NCI-H82 treated with DMSO at 0.1 percent for 48 hours (cell line): Measurements from ENCODE around the gene GABRB2.
"Not testable (repeated sequence)": the region's sequence is repeated elsewhere in the genome, so short reads cannot be mapped to it uniquely, and the experiment has no call there.

Experiments used
- DNase-seq: peaks from one replicate; lab custom pipeline; 2025; ENCODE audit not compliant: unreplicated experiment; lab: John Stamatoyannopoulos, UW

GABRB2 gene

GRCh38 chr5:161252955-161253354 lies 293.6 kb downstream of the GABRB2 start:
- DNase-seq = not testable (repeated sequence)

GRCh38 chr5:161246749-161247148 lies 299.8 kb downstream of the GABRB2 start:
- no peak for DNase-seq

GRCh38 chr5:161245846-161246245 lies 300.7 kb downstream of the GABRB2 start:
- not testable (repeated sequence) for DNase-seq
